ENCODE results near the gene EEFSEC. TPM values are rescaled to one million over a fixed set of nuclear protein-coding genes. Genes with fewer than 3 reads are reported as not detected.

EEFSEC gene
- total RNA-seq, 1 donor from 2014 or later, result 24.6 TPM

DNA sequence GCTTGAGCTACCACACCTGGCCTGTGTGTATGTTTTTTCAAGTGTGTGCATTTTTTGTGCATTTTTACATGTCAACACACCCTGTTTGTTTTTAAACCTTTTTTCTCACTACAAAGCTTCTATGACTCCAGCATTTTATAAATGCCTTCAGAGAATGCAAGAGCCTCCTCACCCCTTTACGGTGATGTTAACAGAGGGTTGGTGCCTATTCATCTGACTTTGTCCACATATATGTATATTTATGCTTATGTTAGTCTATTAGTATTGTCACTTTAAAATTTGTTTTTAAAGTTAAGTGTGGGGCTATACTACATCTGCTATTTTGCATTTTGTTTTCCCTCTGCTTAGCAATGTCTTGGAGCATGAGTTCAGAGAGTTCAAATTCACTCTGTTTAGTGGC, 45.8 kb downstream of the EEFSEC start:
- DNase-seq (ENCODE audit: extremely low spot score in 2 of 2), result no peak
- intact Hi-C loops (cut with DNase I), result no loop called here

DNA sequence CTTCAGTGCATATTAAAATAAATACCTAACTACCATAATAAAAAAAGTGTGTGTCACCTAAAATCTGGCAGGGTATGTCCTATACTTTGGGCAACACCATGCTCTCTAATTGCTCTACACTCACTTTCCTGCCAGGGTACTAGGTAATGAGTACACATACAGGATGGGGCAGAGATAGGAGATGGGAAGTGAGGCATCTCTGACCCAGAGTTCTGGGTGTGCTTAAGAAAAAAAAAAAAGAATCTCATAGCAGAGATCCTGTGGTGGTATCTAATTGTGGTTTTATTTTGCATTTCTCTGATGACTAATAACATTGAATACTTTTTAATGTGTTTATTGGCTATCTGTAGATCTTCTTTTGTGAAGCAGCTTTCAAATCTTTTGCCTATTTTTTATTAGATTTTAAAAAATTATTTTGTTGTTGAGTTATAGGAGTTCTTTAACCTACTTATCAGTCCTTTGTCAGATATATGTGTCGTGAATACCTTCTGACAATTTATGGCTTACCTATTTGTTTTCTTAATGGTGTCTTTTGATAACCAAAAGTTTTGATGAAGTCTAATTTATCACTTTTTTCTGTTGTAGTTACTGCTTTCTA, 48.0 kb downstream of the EEFSEC start:
- no peak for DNase-seq (ENCODE audit: extremely low spot score in 2 of 2)
- no peaks in the 10 kb centered on the region for H3K9me3 ChIP-seq
- H3K27me3 ChIP-seq, result no peaks in the 10 kb centered on the region
- intact Hi-C loops (cut with DNase I), result no loop called here
- H3K4me3 ChIP-seq, result no peak overlapping the region
- TF ChIP-seq POLR2A (IDR thresholded peaks at IDR 0.05), result no peak
- no peak for TF ChIP-seq POLR2AphosphoS5 (IDR thresholded peaks at IDR 0.05; ENCODE audit: insufficient read depth in 1 of 2, low read depth in 1 of 2)
- TF ChIP-seq, protein P1, sequence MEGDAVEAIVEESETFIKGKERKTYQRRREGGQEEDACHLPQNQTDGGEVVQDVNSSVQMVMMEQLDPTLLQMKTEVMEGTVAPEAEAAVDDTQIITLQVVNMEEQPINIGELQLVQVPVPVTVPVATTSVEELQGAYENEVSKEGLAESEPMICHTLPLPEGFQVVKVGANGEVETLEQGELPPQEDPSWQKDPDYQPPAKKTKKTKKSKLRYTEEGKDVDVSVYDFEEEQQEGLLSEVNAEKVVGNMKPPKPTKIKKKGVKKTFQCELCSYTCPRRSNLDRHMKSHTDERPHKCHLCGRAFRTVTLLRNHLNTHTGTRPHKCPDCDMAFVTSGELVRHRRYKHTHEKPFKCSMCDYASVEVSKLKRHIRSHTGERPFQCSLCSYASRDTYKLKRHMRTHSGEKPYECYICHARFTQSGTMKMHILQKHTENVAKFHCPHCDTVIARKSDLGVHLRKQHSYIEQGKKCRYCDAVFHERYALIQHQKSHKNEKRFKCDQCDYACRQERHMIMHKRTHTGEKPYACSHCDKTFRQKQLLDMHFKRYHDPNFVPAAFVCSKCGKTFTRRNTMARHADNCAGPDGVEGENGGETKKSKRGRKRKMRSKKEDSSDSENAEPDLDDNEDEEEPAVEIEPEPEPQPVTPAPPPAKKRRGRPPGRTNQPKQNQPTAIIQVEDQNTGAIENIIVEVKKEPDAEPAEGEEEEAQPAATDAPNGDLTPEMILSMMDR (IDR thresholded peaks at IDR 0.05), result no peak
- H3K27ac ChIP-seq, result no peak overlapping the region
- H3K36me3 ChIP-seq, result no peaks in the 10 kb centered on the region
- H3K4me1 ChIP-seq, result peaks cover 8% of the 10 kb centered on the region

More for the DNA sequence above, 45.8 kb downstream of the EEFSEC start:
- H3K27me3 ChIP-seq, result no peaks in the 10 kb centered on the region
- H3K4me1 ChIP-seq, result peaks cover 7% of the 10 kb centered on the region
- H3K9me3 ChIP-seq, result no peaks in the 10 kb centered on the region
- TF ChIP-seq, protein P1 (IDR thresholded peaks at IDR 0.05), result no peak
- TF ChIP-seq POLR2AphosphoS5 (IDR thresholded peaks at IDR 0.05; ENCODE audit: insufficient read depth in 1 of 2, low read depth in 1 of 2), result no peak
- TF ChIP-seq POLR2A (IDR thresholded peaks at IDR 0.05), result no peak
- no peaks in the 10 kb centered on the region for H3K36me3 ChIP-seq
- H3K27ac ChIP-seq, result no peak overlapping the region
- no peak overlapping the region for H3K4me3 ChIP-seq

DNA sequence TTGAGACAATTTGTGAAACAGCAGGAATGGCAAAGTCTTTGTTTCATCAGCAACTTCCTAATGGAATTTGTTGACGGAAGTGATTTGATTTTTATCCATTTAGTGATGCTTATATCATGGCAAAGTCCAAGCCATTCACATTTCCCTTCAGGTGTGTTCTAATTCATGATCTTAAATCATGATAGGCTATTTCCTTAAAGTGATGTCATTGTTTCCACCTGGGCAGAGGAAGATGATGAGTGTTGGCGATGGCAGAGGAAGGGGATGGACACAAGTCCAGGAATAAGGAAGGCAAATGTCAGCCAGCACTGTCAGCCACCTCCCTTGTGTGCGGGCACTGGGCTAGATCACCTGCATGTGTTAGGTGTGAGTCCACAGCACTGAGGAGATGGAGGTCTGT, 49.9 kb downstream of the EEFSEC start:
- peaks cover 13% of the 10 kb centered on the region for H3K4me1 ChIP-seq
- no peaks in the 10 kb centered on the region for H3K9me3 ChIP-seq
- no peak overlapping the region for H3K27ac ChIP-seq
- intact Hi-C loops (cut with DNase I), result no loop called here
- TF ChIP-seq POLR2AphosphoS5 (IDR thresholded peaks at IDR 0.05; ENCODE audit: insufficient read depth in 1 of 2, low read depth in 1 of 2), result no peak
- TF ChIP-seq, protein P1 (IDR thresholded peaks at IDR 0.05), result no peak
- H3K36me3 ChIP-seq, result no peaks in the 10 kb centered on the region
- no peak overlapping the region for H3K4me3 ChIP-seq
- no peak for DNase-seq (ENCODE audit: extremely low spot score in 2 of 2)
- no peaks in the 10 kb centered on the region for H3K27me3 ChIP-seq

DNA sequence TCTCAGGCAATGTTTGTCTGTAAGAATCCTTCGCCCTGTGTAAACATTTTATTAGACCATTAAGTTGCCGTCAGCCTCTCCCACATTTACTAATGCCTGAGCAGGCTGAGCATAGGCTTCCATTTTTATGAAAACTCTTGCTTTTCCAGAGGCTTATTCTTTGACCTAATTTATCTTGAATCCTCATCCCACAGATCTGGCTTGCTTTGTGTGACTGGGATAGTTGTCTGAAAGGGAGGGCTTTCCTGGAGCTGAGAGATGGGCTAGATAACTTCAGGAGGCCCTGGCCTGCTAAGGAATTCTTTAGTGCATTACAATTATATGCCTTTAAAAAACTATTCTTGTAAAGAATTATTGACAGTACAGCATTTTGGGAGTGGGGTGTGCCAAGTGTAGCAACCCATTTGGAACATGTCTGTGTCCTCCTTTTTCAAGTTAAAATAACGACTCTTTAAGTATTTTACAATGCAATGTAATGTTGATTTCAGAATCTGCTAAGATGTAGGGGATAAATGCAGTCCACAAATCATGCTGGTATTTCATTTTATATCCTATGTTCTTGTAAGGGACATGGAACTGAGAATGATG, 52.4 kb downstream of the EEFSEC start:
- H3K27me3 ChIP-seq, result no peaks in the 10 kb centered on the region
- intact Hi-C loops (cut with DNase I), result no loop called here
- peaks cover 13% of the 10 kb centered on the region for H3K4me1 ChIP-seq
- DNase-seq (ENCODE audit: extremely low spot score in 2 of 2), result peak in 1 of 2 donors; percentile 70
- H3K4me3 ChIP-seq, result no peak overlapping the region
- H3K36me3 ChIP-seq, result no peaks in the 10 kb centered on the region
- no peaks in the 10 kb centered on the region for H3K9me3 ChIP-seq
- TF ChIP-seq POLR2AphosphoS5 (IDR thresholded peaks at IDR 0.05; ENCODE audit: insufficient read depth in 1 of 2, low read depth in 1 of 2) (no peak), POLR2A (IDR thresholded peaks at IDR 0.05) (no peak)
- TF ChIP-seq, protein P1 (IDR thresholded peaks at IDR 0.05), result no peak
- H3K27ac ChIP-seq, result peak overlapping the region; percentile 32

DNA sequence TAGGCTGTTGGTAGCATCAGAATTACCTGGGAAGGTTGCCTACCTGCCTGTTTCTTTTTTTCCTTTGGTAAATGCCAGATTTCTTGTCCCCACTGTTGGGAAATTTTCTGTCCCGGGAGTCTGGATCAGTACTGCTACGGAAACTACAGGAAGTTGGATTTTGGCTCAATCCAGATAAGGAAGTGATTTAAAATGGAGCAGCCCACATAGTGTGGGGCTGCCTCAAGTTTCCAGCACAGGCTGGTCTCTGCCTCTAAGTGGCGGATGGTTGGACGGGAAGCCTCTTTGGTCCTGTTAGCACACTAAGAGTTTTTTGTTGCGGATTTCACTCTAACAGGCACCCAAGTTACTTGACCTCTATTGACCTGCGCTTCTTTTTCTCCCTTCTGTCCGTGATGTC, 54.7 kb downstream of the EEFSEC start:
- peaks cover 13% of the 10 kb centered on the region for H3K4me1 ChIP-seq
- no peaks in the 10 kb centered on the region for H3K9me3 ChIP-seq
- no peaks in the 10 kb centered on the region for H3K27me3 ChIP-seq
- H3K4me3 ChIP-seq, result no peak overlapping the region
- peak in 1 of 2 donors; percentile 74 for DNase-seq (ENCODE audit: extremely low spot score in 2 of 2)
- intact Hi-C loops (cut with DNase I), result no loop called here
- no peak overlapping the region for H3K27ac ChIP-seq
- no peak for TF ChIP-seq POLR2A (IDR thresholded peaks at IDR 0.05)
- TF ChIP-seq, protein P1 (IDR thresholded peaks at IDR 0.05), result no peak
- no peak for TF ChIP-seq POLR2AphosphoS5 (IDR thresholded peaks at IDR 0.05; ENCODE audit: insufficient read depth in 1 of 2, low read depth in 1 of 2)
- H3K36me3 ChIP-seq, result no peaks in the 10 kb centered on the region
